ENCODE results near the gene BCR.

BCR gene

GRCh38 chr22:23226497-23226850 lies 46.2 kb downstream of the BCR start:
- no peak for DNase-seq (ENCODE audit: low spot score)
- no peak for TF ChIP-seq CTCF (IDR thresholded peaks at IDR 0.05; ENCODE audit: extremely low read depth, insufficient read depth, missing control alignments)
- in situ Hi-C loops (cut with MboI; ENCODE audit: low pct_unique_long_range_greater_than_20kb, low sequenced_read_pairs, unreplicated experiment): no loop called here

DNA sequence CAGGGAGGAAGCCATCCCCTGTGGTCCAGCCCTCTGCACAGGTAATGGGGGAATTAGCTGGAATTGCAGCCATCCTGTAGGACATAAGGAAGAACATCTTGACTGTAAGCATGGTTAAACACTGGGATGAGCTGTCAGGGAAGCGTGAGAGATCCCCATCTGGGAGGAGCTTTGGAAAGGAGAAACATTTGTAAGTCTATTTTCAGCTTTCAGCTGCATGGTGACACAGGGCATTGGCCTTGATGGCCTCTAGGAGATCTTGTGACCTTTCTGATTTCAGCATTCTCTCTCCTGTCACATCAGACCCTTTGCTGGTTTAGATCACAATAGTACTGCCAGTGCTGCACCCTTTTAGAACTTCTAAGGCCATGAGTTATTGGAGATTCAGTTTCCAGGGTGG lies 47.1 kb downstream of the BCR start:
- in situ Hi-C loops (cut with MboI; ENCODE audit: low pct_unique_long_range_greater_than_20kb, low sequenced_read_pairs, unreplicated experiment): no loop called here
- no peak for DNase-seq (ENCODE audit: low spot score)
- TF ChIP-seq CTCF (IDR thresholded peaks at IDR 0.05; ENCODE audit: extremely low read depth, insufficient read depth, missing control alignments): no peak

DNA sequence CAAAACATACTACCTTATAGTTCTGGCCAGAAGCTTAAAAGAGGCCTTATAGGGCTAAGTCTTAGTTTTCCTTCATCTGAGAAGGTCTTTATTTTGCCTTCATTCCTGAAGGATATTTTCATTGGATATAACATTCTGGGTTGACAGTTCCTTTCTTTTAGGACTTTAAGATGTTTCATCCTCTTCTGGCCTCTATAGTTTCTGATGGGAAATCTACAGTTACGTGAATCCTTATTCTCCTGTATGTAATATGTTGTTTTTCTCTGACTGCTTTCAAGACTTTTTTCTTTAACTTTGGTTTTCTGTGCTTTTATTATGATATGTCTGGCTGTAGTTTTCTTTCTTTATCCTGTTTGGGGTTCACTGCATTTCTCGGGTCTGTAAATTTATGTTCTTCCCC lies 48.2 kb downstream of the BCR start:
- in situ Hi-C loops (cut with MboI; ENCODE audit: low pct_unique_long_range_greater_than_20kb, low sequenced_read_pairs, unreplicated experiment): no loop called here
- no peak for DNase-seq (ENCODE audit: low spot score)
- TF ChIP-seq CTCF (IDR thresholded peaks at IDR 0.05; ENCODE audit: extremely low read depth, insufficient read depth, missing control alignments): no peak

GRCh38 chr22:23229646-23230045 lies 49.3 kb downstream of the BCR start:
- DNase-seq (ENCODE audit: low spot score): no peak
- in situ Hi-C loops (cut with MboI; ENCODE audit: low pct_unique_long_range_greater_than_20kb, low sequenced_read_pairs, unreplicated experiment): no loop called here
- no peak for TF ChIP-seq CTCF (IDR thresholded peaks at IDR 0.05; ENCODE audit: extremely low read depth, insufficient read depth, missing control alignments)

- DNase-seq (ENCODE audit: low spot score): no peak
- in situ Hi-C loops (cut with MboI; ENCODE audit: low pct_unique_long_range_greater_than_20kb, low sequenced_read_pairs, unreplicated experiment): no loop called here
Measured at GRCh38 chr22:23230348-23231068, 50.2 kb downstream of the BCR start.

DNA sequence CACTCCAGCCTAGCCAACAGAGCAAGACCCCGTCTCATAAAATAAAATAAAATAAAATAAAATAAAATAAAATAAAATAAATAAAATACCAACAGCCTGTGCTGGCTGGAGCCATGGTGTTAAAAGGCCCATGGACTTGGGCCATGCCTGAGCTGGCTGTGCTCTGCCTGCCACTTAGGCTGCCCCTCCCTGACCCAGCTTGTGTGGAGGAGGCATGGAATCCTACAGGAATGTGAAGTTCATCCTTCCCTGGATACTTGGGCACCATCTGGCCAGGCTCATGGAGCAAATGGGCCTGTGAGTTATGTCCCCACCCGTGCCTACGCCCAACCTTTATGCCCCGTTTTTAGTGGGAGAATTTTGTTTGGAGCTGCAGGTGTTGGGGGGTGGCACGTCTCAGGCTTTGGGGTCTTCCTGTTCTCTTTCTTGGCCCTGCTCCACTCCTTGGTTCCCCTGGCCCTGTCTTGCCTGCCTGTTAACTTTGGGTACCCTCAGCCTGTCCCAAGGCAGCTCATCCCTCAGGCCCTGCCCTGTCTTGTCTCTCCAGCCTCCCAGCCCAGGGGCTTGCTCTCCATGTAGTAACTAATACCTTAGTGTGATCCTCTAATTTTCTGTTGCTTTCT lies 51.3 kb downstream of the BCR start:
- no peak for DNase-seq (ENCODE audit: low spot score)
- TF ChIP-seq CTCF (IDR thresholded peaks at IDR 0.05; ENCODE audit: extremely low read depth, insufficient read depth, missing control alignments): no peak
- in situ Hi-C loops (cut with MboI; ENCODE audit: low pct_unique_long_range_greater_than_20kb, low sequenced_read_pairs, unreplicated experiment): no loop called here

More at GRCh38 chr22:23230348-23231068, 50.2 kb downstream of the BCR start:
- no peak for TF ChIP-seq CTCF (IDR thresholded peaks at IDR 0.05; ENCODE audit: extremely low read depth, insufficient read depth, missing control alignments)

All from GM13977 (cell line).